SU-DHL-6 (cell line): ENCODE data around the gene NDUFS8.

Source experiments
- H2AFZ ChIP-seq: fragments of 200-600 bp; sonication (generic); 2 replicates; pipeline ENCODE4 v1.6.1; 2014; ENCODE audit warnings: low read depth, mild to moderate bottlenecking, moderate library complexity, mixed read lengths, antibody characterized with exemption, low read length; ENCODE audit not compliant: severe bottlenecking
- H3F3A ChIP-seq: fragments of 200-600 bp; shearing (Covaris generic); 2 replicates; pipeline ENCODE4 v1.6.0; 2016; ENCODE audit warnings: antibody characterized with exemption, mild to moderate bottlenecking; ENCODE audit not compliant: insufficient read depth
- H3K27ac ChIP-seq: fragments of 200-600 bp; sonication (generic); 2 replicates; pipeline ENCODE4 v1.5.1; 2016; ENCODE audit warnings: low read depth, mild to moderate bottlenecking, low read length, moderate library complexity, mixed read lengths
- H3K27me3 ChIP-seq: fragments of 200-600 bp; sonication (generic), shearing (Covaris generic); 2 replicates; pipeline ENCODE4 v1.6.0; 2014; ENCODE audit warnings: mild to moderate bottlenecking, low read length
- H3K36me3 ChIP-seq: fragments of 200-600 bp; sonication (generic); 2 replicates; pipeline ENCODE4 v1.6.1; 2014; ENCODE audit warnings: mild to moderate bottlenecking, low read length, mixed read lengths
- H3K4me2 ChIP-seq: fragments of 300-600, 200-600 bp; shearing (Covaris generic), sonication (generic); 2 replicates; pipeline ENCODE4 v1.6.0; 2014; ENCODE audit warnings: low read length, low read depth, mild to moderate bottlenecking; ENCODE audit not compliant: poor library complexity, severe bottlenecking
- H3K4me3 ChIP-seq: fragments of 200-600 bp; sonication (generic); 2 replicates; pipeline ENCODE4 v1.5.1; 2014; ENCODE audit warnings: antibody characterized with exemption, low read length, mild to moderate bottlenecking, mixed read lengths; ENCODE audit not compliant: insufficient read depth, poor library complexity, severe bottlenecking
- H3K79me2 ChIP-seq: fragments of 200-600 bp; sonication (generic); 2 replicates; pipeline ENCODE4 v1.6.1; 2014; ENCODE audit warnings: mild to moderate bottlenecking, low read length, moderate library complexity; ENCODE audit not compliant: insufficient read depth
- H3K9ac ChIP-seq: fragments of 200-600 bp; sonication (generic); 2 replicates; pipeline ENCODE4 v1.7.0; 2014; ENCODE audit warnings: mild to moderate bottlenecking, low read length
- H3K9me2 ChIP-seq: fragments of 200-600 bp; sonication (generic); replicated peaks from 2 replicates; pipeline ENCODE4 v1.6.1; 2014; ENCODE audit warnings: low read length; ENCODE audit not compliant: insufficient read depth
- H3K9me3 ChIP-seq: fragments of 200-600 bp; sonication (generic); 2 replicates; pipeline ENCODE4 v1.6.1; 2014; ENCODE audit warnings: low read length, mixed read lengths; ENCODE audit not compliant: insufficient read depth
- H4K20me1 ChIP-seq: fragments of 200-600 bp; sonication (generic); 2 replicates; pipeline ENCODE4 v1.6.1; 2014; ENCODE audit warnings: low read depth, mild to moderate bottlenecking, antibody characterized with exemption, low read length, moderate library complexity, mixed read lengths
- CTCF ChIP-seq: fragments of 200-600 bp; sonication (generic); IDR thresholded peaks from one replicate; pipeline ENCODE4 v1.5.1; 2017; ENCODE audit warnings: antibody characterized with exemption, mild to moderate bottlenecking, low read length, moderate library complexity; ENCODE audit not compliant: insufficient read depth, poor library complexity, severe bottlenecking
- EZH2phosphoT487 ChIP-seq: fragments of 200-600 bp; sonication (generic), shearing (Covaris generic); conservative IDR thresholded peaks from 2 replicates; pipeline ENCODE4 v1.6.1; 2018; ENCODE audit warnings: mild to moderate bottlenecking, antibody characterized with exemption, low read length, moderate library complexity, mixed read lengths

The NDUFS8 gene

GRCh38 chr11:68032997-68033707, 2.7 kb downstream of the NDUFS8 start:
- Histone ChIP-seq H3K9ac (no peak overlapping the region), H3K4me3 (no peak overlapping the region), H3F3A (no peaks in the 10 kb centered on the region; the same call in 1 of the 2 replicates), H3K4me2 (no peak overlapping the region), H3K36me3 (no peaks in the 10 kb centered on the region), H3K79me2 (peaks cover 19% of the 10 kb centered on the region), H3K9me3 (no peaks in the 10 kb centered on the region), H4K20me1 (no peaks in the 10 kb centered on the region), H3K9me2 (no peaks in the 10 kb centered on the region), H3K27me3 (no peaks in the 10 kb centered on the region), H2AFZ (no peak overlapping the region), H3K27ac (no peak overlapping the region)
- no peak for TF ChIP-seq CTCF
- TF ChIP-seq EZH2phosphoT487 = no peak

GRCh38 chr11:68033708-68034045, 3.2 kb downstream of the NDUFS8 start:
- Histone ChIP-seq H3K4me2 (no peak overlapping the region), H3F3A (no peaks in the 10 kb centered on the region; the same call in 1 of the 2 replicates), H3K9ac (no peak overlapping the region), H2AFZ (no peak overlapping the region), H3K27ac (no peak overlapping the region), H3K79me2 (peaks cover 19% of the 10 kb centered on the region), H3K9me3 (no peaks in the 10 kb centered on the region), H3K27me3 (no peaks in the 10 kb centered on the region), H3K9me2 (no peaks in the 10 kb centered on the region), H3K4me3 (no peak overlapping the region), H3K36me3 (no peaks in the 10 kb centered on the region), H4K20me1 (no peaks in the 10 kb centered on the region)
- TF ChIP-seq EZH2phosphoT487 = no peak
- TF ChIP-seq CTCF = no peak

GRCh38 chr11:68035266-68035876, 4.9 kb downstream of the NDUFS8 start:
- TF ChIP-seq EZH2phosphoT487 (no peak), CTCF (no peak)
- H3K36me3 ChIP-seq = no peaks in the 10 kb centered on the region
- no peaks in the 10 kb centered on the region for H4K20me1 ChIP-seq
- no peak overlapping the region for H3K27ac ChIP-seq
- no peak overlapping the region for H3K4me3 ChIP-seq
- H3K9me2 ChIP-seq = no peaks in the 10 kb centered on the region
- no peak overlapping the region for H2AFZ ChIP-seq
- no peaks in the 10 kb centered on the region for H3K27me3 ChIP-seq
- no peak overlapping the region for H3K4me2 ChIP-seq
- H3K79me2 ChIP-seq = peaks cover 33% of the 10 kb centered on the region
- H3F3A ChIP-seq = no peaks in the 10 kb centered on the region; the same call in 1 of the 2 replicates
- H3K9ac ChIP-seq = no peak overlapping the region
- H3K9me3 ChIP-seq = no peaks in the 10 kb centered on the region
